ENCODE measurements around the gene TPMT.

Gene TPMT

DNA sequence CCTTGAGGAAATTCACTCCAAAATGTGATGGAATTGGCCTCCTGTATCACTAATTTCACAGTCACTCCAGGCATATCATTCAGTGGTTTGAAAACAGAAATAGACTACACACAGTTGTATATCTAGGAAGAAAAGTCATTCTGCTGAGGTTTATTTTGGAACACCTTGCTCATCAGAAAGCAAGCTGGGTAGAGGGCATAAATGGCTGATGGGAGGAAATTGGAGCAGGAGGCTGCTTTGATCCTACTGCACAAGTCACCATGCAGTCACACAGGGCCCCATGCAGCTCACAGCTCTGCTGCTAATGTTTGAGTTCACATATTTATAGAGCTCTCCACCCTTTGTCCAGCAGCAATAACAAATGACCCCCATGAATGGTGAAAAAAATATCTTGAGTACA lies 44.7 kb downstream of the TPMT start:
- Histone ChIP-seq H3K27ac (ENCODE audit: low read depth, low read length) (no peak overlapping the region), H3K4me1 (ENCODE audit: control insufficient read depth, insufficient read depth, low read length) (peaks cover 4% of the 10 kb centered on the region), H3K4me3 (ENCODE audit: low read depth, low read length) (no peak overlapping the region), H3K9ac (ENCODE audit: low read depth, low read length) (no peak overlapping the region), H3K27me3 (ENCODE audit: control insufficient read depth, insufficient read depth, low read length) (no peaks in the 10 kb centered on the region), H3K36me3 (ENCODE audit: control insufficient read depth, insufficient read depth, low read length) (no peaks in the 10 kb centered on the region), H3K9me3 (ENCODE audit: control insufficient read depth, insufficient read depth, low read length) (no peaks in the 10 kb centered on the region)

DNA sequence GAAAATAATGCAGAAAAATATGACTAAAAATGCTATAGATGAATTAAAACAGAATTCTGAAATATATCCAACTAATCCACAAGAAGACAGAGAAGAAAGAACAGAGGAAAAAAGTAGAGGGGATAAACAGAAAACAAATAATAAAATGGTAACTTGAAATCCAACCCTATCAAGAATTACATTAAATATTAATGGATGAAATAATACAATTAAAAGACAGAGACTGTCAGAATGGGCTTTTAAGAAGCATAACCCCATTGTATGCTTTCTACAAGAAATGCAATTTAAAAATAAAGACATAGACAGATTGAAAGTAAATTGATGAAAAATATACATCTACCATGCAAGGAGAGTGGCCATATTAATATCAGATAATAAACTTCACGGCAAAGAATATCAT lies 47.8 kb downstream of the TPMT start:
- H3K36me3 ChIP-seq (ENCODE audit: control insufficient read depth, insufficient read depth, low read length): no peaks in the 10 kb centered on the region
- H3K4me1 ChIP-seq (ENCODE audit: control insufficient read depth, insufficient read depth, low read length): peaks cover 2% of the 10 kb centered on the region; the same call in 1 of the 2 replicates
- H3K27me3 ChIP-seq (ENCODE audit: control insufficient read depth, insufficient read depth, low read length): no peaks in the 10 kb centered on the region
- no peak overlapping the region for H3K9ac ChIP-seq (ENCODE audit: low read depth, low read length)
- no peaks in the 10 kb centered on the region for H3K9me3 ChIP-seq (ENCODE audit: control insufficient read depth, insufficient read depth, low read length)
- no peak overlapping the region for H3K27ac ChIP-seq (ENCODE audit: low read depth, low read length)
- H3K4me3 ChIP-seq (ENCODE audit: low read depth, low read length): no peak overlapping the region

DNA sequence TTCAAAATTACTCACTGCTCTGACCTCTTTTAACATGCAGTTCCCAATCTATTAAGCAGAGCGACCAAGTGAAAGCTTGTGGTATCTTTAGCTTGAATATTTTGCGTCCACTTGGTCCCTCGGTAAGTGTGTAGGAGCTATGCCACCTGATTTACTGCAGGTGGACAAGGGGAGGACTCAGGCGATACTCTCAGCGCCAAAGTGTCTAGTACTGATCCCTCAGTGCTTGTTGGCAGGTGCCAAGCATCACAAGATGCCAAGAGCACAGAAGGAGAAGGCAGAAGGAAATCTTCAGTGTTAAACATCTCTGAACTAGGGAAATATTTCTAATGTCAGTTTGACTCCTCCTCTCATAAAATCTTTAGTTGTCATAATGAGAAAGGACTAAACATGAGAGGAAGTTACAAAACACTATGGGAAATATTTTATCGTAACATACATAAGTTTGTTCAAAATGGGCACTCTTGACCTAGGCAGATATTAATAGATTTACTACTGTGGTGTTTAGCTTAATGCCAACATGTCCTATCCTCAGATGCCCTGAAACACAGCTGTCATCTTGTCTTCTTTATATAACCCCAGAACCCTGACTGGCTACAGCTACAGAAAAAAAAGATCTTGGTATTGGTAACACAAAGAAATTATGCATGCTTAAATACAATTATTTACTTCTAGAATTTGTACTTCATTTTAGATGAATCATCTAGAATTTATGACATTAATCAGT lies 51.9 kb downstream of the TPMT start:
- Histone ChIP-seq H3K4me3 (ENCODE audit: low read depth, low read length) (no peak overlapping the region), H3K27me3 (ENCODE audit: control insufficient read depth, insufficient read depth, low read length) (no peaks in the 10 kb centered on the region), H3K4me1 (ENCODE audit: control insufficient read depth, insufficient read depth, low read length) (no peaks in the 10 kb centered on the region), H3K9ac (ENCODE audit: low read depth, low read length) (no peak overlapping the region), H3K36me3 (ENCODE audit: control insufficient read depth, insufficient read depth, low read length) (no peaks in the 10 kb centered on the region), H3K9me3 (ENCODE audit: control insufficient read depth, insufficient read depth, low read length) (no peaks in the 10 kb centered on the region), H3K27ac (ENCODE audit: low read depth, low read length) (no peak overlapping the region)

DNA sequence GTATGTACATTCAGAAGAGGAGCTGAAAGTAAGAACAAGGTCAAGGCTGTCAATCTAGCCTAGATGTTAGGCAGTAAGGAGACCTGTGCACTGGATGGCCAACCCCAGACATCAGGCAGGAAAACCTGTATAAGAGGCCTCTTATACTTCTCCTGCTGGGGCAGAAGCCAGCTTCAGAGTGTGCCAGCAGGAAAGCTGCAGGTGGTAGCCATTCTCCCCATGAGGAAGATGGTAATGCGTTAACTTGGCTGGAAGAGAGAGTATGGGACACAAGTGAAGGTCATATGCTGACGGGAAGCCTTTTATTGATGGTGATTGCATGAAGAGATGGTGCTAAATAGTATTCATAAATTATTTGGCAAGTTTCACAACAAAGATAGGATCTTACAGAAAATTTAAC lies 53.0 kb downstream of the TPMT start:
- H3K36me3 ChIP-seq (ENCODE audit: control insufficient read depth, insufficient read depth, low read length): no peaks in the 10 kb centered on the region

DNA sequence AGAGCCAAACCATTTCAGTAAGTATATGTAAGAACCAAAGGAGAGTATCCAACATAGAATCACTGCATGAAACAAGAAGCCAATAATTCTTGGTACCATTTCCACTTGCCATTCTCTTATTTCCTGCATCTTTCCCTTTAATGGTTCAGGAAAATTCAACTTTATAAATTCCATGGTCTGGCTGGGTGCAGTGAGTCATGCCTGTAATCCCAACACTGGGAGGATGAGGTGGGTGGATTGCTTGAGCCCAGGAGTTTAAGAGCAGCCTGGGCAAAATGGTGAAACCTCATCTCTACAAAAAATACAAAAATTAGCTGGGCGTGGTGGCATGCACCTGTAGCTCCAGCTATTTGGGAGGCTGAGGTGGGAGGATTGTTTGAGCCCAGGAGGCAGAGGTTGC lies 53.6 kb downstream of the TPMT start:
- Histone ChIP-seq H3K9me3 (ENCODE audit: control insufficient read depth, insufficient read depth, low read length) (no peaks in the 10 kb centered on the region), H3K4me1 (ENCODE audit: control insufficient read depth, insufficient read depth, low read length) (no peaks in the 10 kb centered on the region), H3K27me3 (ENCODE audit: control insufficient read depth, insufficient read depth, low read length) (no peaks in the 10 kb centered on the region), H3K36me3 (ENCODE audit: control insufficient read depth, insufficient read depth, low read length) (no peaks in the 10 kb centered on the region), H3K4me3 (ENCODE audit: low read depth, low read length) (no peak overlapping the region), H3K27ac (ENCODE audit: low read depth, low read length) (no peak overlapping the region), H3K9ac (ENCODE audit: low read depth, low read length) (no peak overlapping the region)

More for the DNA sequence above, 53.0 kb downstream of the TPMT start:
- Histone ChIP-seq H3K9ac (ENCODE audit: low read depth, low read length) (no peak overlapping the region), H3K4me3 (ENCODE audit: low read depth, low read length) (no peak overlapping the region), H3K27ac (ENCODE audit: low read depth, low read length) (no peak overlapping the region), H3K9me3 (ENCODE audit: control insufficient read depth, insufficient read depth, low read length) (no peaks in the 10 kb centered on the region), H3K27me3 (ENCODE audit: control insufficient read depth, insufficient read depth, low read length) (no peaks in the 10 kb centered on the region), H3K4me1 (ENCODE audit: control insufficient read depth, insufficient read depth, low read length) (no peaks in the 10 kb centered on the region)

DNA sequence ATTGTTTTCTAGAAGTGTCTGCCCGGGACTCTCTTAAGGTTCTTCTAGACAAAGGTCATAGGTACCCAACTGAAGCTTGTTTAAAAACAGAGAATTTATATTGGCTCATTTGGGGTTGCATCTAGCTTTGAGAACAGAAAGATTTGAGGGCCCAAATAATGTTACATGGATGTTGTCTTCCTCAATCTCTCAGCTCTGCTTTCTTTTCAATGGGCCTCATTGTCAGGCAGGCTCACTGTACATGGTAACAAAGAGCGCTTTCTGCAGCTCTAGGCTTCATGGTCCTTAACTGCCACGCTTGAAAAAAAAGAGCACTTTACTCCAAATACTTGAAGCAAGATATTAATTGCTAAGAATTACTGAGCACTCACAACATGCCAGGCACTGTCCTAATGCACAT lies 54.6 kb downstream of the TPMT start:
- no peak overlapping the region for H3K9ac ChIP-seq (ENCODE audit: low read depth, low read length)
- no peaks in the 10 kb centered on the region for H3K36me3 ChIP-seq (ENCODE audit: control insufficient read depth, insufficient read depth, low read length)
- H3K4me1 ChIP-seq (ENCODE audit: control insufficient read depth, insufficient read depth, low read length): no peaks in the 10 kb centered on the region
- no peaks in the 10 kb centered on the region for H3K27me3 ChIP-seq (ENCODE audit: control insufficient read depth, insufficient read depth, low read length)
- H3K9me3 ChIP-seq (ENCODE audit: control insufficient read depth, insufficient read depth, low read length): no peaks in the 10 kb centered on the region
- H3K27ac ChIP-seq (ENCODE audit: low read depth, low read length): no peak overlapping the region
- no peak overlapping the region for H3K4me3 ChIP-seq (ENCODE audit: low read depth, low read length)

DNA sequence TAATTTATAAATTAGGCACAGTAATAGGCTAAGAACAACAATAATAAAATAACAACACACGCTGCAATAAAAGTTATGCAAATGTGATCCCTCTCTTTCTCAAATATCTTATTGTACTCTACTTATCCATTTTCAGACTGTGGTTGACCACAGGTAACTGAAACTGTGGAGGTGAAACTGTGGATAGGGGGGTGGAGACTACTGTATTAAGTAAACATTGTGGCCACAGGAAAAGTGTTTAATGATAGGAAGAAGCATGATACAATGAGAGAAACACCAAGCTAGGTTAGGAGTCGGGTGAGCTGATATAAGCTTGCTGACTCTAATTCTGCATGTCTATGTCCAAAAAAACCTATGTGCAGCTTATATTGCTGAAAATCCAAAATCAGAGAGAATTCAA lies 55.4 kb downstream of the TPMT start:
- no peaks in the 10 kb centered on the region for H3K9me3 ChIP-seq (ENCODE audit: control insufficient read depth, insufficient read depth, low read length)
- no peak overlapping the region for H3K9ac ChIP-seq (ENCODE audit: low read depth, low read length)
- H3K4me3 ChIP-seq (ENCODE audit: low read depth, low read length): no peak overlapping the region
- no peak overlapping the region for H3K27ac ChIP-seq (ENCODE audit: low read depth, low read length)
- H3K36me3 ChIP-seq (ENCODE audit: control insufficient read depth, insufficient read depth, low read length): no peaks in the 10 kb centered on the region
- no peaks in the 10 kb centered on the region for H3K27me3 ChIP-seq (ENCODE audit: control insufficient read depth, insufficient read depth, low read length)
- H3K4me1 ChIP-seq (ENCODE audit: control insufficient read depth, insufficient read depth, low read length): no peaks in the 10 kb centered on the region

DNA sequence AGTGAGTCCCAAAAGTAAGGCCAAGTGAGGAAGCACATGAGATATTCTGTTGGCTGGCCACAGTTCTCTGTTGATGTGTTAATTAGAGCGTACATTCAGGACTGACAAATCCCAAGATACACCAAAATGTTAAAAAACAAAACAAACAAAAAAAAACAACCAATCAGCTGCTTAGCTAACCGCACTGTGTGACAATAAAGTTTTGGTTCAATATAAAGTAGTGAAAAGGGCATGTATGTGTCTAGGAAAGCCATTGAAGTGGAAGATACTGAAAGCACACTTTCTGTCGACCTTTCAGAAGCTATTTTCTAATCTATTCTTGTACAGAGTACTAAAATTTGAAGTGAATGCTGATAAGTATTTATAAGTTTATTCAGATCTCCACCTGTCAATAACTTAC lies 58.5 kb downstream of the TPMT start:
- no peaks in the 10 kb centered on the region for H3K4me1 ChIP-seq (ENCODE audit: control insufficient read depth, insufficient read depth, low read length)
- H3K27ac ChIP-seq (ENCODE audit: low read depth, low read length): no peak overlapping the region
- no peak overlapping the region for H3K9ac ChIP-seq (ENCODE audit: low read depth, low read length)
- no peaks in the 10 kb centered on the region for H3K36me3 ChIP-seq (ENCODE audit: control insufficient read depth, insufficient read depth, low read length)
- H3K27me3 ChIP-seq (ENCODE audit: control insufficient read depth, insufficient read depth, low read length): no peaks in the 10 kb centered on the region
- H3K9me3 ChIP-seq (ENCODE audit: control insufficient read depth, insufficient read depth, low read length): no peaks in the 10 kb centered on the region
- no peak overlapping the region for H3K4me3 ChIP-seq (ENCODE audit: low read depth, low read length)

DNA sequence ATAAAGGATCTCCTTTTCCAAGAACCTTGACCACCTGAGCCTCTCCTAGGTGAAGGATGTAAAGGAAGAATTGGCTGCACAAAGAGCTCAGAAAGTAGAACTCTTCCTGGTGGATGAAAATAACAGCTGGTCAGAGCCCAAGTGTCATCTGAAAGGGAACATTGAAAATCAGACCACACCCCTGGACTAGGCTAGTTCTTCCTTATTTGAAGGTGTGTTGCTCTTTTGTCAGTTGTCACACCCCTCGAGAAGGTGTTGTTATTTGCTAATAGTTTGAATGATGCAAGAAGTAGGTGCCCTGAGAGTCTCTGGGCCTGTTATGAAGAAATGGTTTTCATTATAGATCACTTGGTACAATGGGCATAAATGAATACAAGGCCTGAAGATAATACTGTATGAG lies 63.5 kb downstream of the TPMT start:
- H3K4me3 ChIP-seq (ENCODE audit: low read depth, low read length): no peak overlapping the region
- H3K36me3 ChIP-seq (ENCODE audit: control insufficient read depth, insufficient read depth, low read length): no peaks in the 10 kb centered on the region; the same call in 1 of the 2 replicates
- H3K27ac ChIP-seq (ENCODE audit: low read depth, low read length): no peak overlapping the region
- H3K9me3 ChIP-seq (ENCODE audit: control insufficient read depth, insufficient read depth, low read length): peaks cover 9% of the 10 kb centered on the region; the same call in 1 of the 2 replicates
- no peak overlapping the region for H3K9ac ChIP-seq (ENCODE audit: low read depth, low read length)
- no peaks in the 10 kb centered on the region for H3K4me1 ChIP-seq (ENCODE audit: control insufficient read depth, insufficient read depth, low read length)
- no peaks in the 10 kb centered on the region for H3K27me3 ChIP-seq (ENCODE audit: control insufficient read depth, insufficient read depth, low read length)

DNA sequence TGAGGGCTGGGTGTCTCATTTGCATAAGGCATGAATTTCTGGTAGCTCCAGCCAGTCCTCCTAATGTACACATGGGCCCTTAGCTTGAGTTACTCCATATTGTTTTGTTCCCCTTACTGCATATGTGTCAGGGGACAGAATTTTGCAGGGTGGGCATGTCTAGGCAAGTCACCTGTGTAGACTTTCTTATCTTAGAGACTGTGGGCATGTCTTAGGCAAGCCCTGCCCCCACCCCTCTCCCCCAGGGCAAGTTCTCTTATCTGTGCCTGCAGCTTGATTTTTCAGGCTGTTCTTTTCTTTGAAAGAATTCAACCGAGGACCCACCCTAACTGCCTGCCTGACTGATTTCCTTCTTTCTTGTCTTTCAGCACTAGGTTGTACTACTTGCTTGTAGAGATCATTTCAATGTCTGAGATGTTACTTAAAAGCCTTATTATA lies 64.5 kb downstream of the TPMT start:
- peaks cover 9% of the 10 kb centered on the region; the same call in 1 of the 2 replicates for H3K9me3 ChIP-seq (ENCODE audit: control insufficient read depth, insufficient read depth, low read length)
- no peak overlapping the region for H3K4me3 ChIP-seq (ENCODE audit: low read depth, low read length)
- no peaks in the 10 kb centered on the region for H3K27me3 ChIP-seq (ENCODE audit: control insufficient read depth, insufficient read depth, low read length)
- no peak overlapping the region for H3K27ac ChIP-seq (ENCODE audit: low read depth, low read length)
- no peaks in the 10 kb centered on the region for H3K4me1 ChIP-seq (ENCODE audit: control insufficient read depth, insufficient read depth, low read length)
- H3K36me3 ChIP-seq (ENCODE audit: control insufficient read depth, insufficient read depth, low read length): no peaks in the 10 kb centered on the region; the same call in 1 of the 2 replicates
- no peak overlapping the region for H3K9ac ChIP-seq (ENCODE audit: low read depth, low read length)

DNA sequence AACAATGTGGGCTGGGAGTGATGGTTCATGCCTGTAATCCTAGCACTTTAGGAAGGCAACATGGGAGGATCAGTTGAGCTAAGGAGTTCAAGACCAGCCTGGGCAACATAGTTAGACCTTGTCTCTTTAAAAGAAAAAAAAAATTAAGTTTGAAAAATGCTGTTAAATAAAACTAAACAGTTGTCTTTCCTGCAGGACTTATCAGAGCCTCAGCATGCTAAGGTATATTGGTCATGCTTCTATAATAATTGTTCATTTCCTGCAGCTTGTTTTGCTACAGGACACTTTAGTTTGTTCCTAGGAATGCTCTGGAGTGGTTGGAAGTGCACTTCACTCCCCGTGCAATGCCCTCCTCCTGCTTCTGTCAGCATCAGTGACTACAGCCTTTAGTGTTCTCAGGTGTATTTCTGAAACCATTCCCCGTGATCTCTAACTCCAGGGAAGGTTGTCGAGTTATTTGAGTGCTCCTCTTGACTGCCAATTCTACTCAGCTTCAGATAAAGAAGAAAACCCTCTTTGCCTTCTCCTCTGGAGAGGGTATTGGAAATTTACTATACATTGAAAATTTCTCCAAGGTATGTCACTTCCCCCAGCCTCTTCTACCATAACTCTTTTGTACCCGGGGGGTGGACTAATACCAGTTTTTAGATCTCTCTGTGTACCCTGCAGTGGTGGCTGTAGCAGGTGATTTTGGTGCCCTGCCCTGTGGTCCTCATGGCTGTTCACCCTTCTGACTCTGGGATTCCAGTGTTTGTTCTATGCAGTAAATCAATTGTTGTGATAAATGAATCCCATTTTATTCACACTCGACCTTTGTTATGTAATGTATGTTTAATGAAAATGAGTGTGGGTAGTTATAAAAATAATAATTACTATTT lies 66.2 kb downstream of the TPMT start:
- Histone ChIP-seq H3K9ac (ENCODE audit: low read depth, low read length) (no peak overlapping the region), H3K27ac (ENCODE audit: low read depth, low read length) (no peak overlapping the region), H3K4me3 (ENCODE audit: low read depth, low read length) (no peak overlapping the region), H3K4me1 (ENCODE audit: control insufficient read depth, insufficient read depth, low read length) (no peaks in the 10 kb centered on the region), H3K9me3 (ENCODE audit: control insufficient read depth, insufficient read depth, low read length) (peaks cover 9% of the 10 kb centered on the region; the same call in 1 of the 2 replicates), H3K27me3 (ENCODE audit: control insufficient read depth, insufficient read depth, low read length) (no peaks in the 10 kb centered on the region), H3K36me3 (ENCODE audit: control insufficient read depth, insufficient read depth, low read length) (no peaks in the 10 kb centered on the region; the same call in 1 of the 2 replicates)
